HG02884 (cell line): ENCODE results near the gene RRBP1.
"Not testable (repeated sequence)": the region's sequence is repeated elsewhere in the genome, so short reads cannot be mapped to it uniquely, and the experiment has no call there.

Source experiments
- ATAC-seq: cut with Tn5 transposase; IDR thresholded peaks from one replicate; pipeline ENCODE4 v1.9.1; 2021; ENCODE audit warnings: mild to moderate bottlenecking, moderate library complexity; ENCODE audit not compliant: unreplicated experiment

RRBP1 gene

DNA sequence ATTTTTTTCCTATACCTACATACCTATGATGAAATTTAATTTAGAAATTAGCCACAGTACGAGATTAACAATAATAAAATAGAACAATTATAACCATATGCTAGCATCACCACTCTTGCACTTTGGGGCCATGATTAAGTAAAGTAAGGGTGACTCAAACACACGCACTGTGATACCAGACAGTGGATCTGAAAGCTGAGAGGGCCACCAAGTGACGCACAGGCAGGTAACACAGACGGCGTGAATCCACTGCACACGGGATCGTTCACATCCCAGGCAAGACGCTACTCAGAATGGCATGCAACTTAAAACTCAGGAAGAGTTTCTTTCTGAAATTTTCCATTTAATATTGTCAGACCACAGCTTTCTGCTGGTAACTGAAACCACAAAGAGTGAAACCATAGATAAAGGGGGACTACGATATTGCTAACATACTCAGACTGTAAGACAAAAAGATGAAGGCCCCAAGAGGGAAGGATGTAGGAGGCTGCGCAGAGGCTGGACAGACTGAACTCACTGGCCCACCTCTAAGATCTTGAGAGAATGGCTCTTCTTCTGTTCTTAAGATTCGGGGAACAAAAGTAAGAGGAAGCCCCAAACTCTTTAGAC lies 17.9 kb downstream of the RRBP1 start:
- ATAC-seq, result no peak

DNA sequence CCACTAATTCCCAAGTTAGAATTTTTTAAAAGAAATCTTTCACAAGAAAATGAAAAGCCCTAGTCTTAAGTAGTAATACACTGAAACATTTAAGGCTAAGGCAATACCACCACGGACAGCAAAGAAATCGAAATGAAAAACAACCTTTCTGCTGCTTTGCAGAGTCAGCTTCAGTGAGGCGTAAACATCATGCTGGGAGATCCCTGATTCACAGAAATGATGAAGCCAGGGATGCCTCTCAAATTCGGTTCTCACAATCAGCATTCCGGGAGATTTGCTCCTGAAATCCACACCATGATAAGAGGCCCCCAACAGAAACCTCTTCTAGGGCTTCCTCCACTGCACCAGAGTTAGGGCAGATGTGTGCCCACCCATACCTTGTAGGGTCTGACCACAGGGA lies 18.6 kb downstream of the RRBP1 start:
- ATAC-seq, result no peak

DNA sequence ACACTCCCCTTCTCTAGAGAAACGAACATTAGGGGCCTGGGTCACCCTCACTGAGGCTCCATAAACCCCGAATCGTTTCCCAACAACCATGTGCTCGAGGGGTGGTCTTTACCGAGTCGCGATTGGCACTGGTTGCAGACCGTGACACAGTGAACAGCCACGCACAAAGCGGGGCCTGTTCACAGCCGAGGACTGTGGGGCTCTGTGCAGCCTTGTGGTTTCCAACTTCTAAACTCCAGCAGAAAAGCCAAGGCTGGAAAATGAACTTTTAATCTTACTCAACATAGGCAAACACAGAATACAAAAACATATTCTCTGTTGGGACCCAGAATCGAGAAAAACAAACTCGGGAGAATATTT lies 19.0 kb downstream of the RRBP1 start:
- ATAC-seq, result no peak

DNA sequence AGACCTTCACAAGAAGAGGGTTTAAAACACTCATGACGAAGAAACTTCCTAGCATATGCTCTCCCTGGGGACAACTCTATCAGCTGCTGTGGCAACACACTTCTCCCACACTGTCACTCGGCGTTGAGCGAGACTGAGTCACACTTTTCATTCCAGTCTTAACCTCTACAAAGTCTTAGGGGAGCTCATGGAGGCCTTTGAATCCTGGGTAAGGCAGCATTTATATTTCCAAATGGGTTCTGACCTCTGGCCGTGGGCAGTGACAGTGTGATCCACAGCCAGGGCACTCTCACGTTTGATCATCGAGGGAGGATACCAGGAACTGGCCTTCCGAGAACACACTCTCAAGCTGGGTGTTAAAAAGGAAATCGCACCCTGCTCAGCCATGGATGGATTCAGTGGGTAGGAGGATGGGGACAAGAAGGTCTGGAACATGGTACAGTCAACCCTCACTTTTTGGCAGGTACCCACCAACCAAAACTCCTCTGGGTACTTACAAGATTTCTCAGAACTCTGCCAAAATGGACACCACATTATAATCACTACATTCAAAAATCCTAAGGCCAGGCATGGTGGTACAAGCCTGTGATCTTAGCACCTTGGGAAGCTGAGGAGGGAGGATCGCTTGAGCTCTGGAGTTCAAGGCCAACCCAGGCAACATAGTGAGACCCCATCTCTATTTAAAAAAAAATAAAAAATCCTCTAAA lies 19.6 kb downstream of the RRBP1 start:
- ATAC-seq, result no peak

DNA sequence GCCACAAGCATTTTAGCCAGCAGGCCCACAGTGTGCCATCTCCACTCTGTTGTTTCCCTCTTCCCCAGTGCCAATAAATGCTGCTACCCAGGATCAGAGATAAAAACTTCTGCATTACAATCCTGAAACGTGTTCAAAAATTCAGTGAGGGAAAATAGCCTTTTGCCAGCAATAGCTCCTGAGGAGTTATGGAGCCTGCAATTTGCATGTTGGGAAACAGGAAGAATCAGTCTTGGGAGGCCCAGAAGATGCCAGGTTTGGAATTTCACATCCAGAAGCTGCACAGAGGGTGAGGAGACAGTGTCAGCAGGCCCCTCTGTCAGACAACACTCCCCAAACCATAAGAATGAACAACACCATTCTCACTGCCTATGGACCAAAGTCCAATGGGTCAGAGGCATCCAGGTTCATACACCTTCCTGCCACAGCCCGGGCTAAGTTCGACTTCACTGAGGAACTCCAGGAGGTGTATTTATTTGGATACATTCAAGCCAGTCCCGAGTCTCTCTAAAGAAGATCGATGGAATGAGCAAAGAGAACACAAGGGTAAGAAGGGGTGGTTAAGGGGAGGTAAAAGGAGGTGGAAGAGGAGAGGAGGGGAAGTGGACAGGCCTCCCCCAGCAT lies 20.8 kb downstream of the RRBP1 start:
- no peak for ATAC-seq

DNA sequence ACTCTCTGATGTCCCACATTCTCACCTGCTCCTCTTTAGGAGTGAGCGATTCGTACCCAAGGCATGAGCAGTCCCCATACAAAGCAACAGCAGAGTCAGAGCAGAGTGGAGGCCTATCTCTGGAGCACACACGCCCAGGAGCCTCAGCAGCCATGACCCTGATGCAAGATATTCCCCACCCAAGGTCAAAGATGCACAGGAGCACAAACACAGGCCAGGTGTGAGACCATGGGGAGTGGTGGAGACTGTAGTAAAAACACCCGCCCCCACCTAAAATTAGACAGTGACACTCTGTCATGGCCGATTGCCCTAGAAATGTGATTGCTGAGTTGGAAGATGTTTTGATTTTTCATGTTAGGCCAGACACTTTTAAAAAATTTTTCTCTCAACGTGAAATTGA lies 21.4 kb downstream of the RRBP1 start:
- ATAC-seq, result no peak

DNA sequence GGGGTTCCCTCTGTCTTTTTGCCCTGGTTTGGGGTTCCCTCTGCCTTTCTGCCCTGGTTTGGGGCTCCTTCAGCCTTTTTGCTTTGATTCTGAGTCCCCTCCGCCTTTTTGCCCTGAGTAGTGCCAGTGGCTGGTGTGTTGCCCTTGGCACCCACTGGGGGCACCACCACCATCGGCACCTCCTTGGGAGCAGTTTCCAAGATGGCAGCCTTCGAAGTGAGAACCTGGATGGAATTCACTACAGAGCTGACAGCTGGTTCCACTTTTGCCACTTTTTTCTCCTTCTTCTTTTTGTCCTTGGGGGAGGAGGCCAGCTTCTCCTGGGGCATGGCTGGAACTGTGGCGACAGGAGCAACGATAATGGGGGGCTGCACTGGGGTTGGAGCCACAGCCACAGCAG lies 22.2 kb downstream of the RRBP1 start:
- ATAC-seq, result no peak

DNA sequence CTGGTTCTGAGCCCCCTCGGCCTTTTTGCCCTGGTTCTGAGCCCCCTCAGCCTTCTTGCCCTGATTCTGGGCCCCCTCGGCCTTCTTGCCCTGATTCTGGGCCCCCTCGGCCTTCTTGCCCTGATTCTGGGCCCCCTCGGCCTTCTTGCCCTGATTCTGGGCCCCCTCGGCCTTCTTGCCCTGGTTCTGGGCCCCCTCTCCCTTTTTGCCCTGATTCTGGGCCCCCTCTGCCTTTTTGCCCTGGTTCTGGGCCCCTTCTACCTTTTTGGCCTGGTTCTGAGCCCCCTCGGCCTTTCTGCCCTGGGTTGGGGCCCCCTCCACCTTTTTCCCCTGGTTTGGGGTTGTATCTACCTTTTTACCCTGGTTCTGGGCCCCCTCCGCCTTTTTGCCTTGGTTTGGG lies 22.7 kb downstream of the RRBP1 start:
- ATAC-seq, result not testable (repeated sequence)

DNA sequence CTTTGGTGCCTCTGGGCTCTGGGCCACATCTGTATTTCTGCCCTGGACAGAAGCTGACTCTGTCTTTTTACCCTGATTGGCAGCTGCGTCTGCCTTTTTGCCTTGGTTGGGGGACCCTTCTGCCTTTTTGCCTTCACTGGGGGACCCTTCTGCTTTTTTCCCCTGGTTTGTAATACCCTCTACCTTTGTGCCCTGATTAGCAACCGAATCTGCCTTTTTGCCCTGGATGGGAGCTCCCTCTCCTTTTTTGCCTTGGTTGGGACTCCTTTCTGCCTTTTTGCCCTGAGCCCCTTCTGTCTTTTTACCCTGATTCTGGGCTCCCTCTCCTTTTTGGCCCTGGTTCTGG lies 23.4 kb downstream of the RRBP1 start:
- ATAC-seq, result no peak

DNA sequence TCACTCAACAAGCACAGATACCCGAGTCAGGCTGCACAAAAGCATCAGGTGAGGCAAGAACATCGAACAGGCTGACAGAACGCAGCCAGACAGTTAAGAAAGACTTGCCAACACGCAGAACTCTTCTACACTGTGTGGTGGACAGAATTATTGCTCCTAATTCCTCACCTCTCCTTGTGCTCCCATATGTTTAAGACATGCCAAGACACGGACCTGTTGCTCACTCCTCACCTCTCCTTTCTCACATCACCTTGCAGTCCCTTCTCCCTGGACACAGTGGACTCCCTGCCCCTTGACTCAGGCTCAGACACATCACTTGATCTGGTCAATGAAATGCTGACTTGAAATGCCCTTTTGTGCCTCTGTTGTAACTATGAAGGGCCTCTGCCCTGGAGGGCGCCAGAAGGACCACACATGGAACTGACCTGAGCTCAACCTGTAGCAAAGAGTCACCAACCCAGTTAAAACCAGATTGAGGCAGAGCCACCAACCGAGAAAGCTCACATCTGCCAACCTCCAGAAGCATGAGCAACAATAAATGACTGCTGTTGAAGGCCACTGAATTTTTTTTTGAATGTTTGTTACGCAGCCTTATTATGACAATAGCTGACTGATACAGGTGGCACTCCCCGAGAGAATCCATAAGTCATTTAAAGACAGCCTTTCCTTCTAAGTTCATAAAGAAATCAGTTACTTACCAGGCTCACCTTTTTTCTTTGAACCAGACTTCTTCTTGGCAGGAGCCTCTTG lies 24.0 kb downstream of the RRBP1 start:
- ATAC-seq, result no peak

DNA sequence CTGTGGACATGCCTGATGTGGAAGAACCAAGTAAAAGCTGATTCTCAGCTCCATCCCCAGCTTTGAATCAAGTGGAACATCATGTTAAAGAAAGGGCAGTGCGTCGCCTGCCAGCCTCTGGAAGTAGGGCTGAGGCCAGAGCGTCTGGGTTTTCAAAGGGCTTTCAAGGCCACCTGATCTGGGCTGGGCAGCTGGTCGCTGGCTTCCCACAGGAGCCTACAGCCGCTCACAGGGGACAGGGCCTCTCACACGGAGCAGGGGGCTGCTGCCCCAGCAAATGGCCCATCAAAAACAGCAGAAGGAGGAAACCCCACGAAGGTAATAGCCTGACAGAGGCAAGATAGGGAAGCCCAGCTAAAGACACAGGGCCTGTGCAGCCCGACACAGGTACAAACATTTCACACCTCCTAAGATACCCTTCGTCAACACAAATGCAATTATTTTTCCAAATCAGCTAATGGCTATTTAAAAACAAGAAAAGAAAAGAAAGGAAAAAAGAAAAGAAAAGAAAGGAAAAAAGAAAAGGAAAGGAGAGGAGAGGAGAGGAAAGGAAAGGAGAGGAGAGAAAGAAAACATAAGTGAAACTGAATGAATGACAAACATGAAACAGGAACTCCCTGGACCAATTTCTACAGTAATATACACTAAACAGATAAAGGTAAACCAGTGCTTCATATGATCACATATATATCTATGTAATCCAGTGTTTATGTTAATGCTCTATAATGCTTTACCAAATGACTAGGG lies 24.8 kb downstream of the RRBP1 start:
- ATAC-seq, result no peak

DNA sequence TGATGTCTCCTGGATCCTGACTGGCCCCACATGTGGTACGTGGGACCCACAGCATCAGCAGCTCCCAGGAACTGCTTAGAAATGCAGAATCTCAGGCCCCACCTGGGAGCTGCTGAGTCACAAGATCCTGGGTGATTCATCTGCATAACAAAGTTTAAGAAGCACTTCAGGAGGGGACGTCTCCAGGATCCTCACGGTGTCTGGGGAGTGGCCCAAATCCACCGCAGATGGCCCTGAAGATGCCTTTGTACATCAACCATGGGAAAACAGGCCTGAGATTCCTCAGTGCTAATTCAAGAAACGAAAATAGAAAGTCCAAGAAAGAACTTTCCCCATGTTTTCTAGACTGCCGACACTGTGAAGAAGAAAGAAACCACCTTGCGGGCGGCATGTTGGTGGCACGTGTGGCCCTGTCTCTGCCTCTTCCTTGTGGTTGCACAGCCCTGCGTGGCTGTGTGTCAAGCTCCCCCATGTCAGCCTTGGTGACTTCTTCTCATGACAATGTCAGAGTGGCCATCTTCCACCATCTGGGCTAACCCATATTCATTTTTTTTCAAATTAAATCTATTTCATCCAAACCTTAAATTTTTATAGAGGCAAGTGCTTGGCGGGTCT lies 26.1 kb downstream of the RRBP1 start:
- no peak for ATAC-seq

DNA sequence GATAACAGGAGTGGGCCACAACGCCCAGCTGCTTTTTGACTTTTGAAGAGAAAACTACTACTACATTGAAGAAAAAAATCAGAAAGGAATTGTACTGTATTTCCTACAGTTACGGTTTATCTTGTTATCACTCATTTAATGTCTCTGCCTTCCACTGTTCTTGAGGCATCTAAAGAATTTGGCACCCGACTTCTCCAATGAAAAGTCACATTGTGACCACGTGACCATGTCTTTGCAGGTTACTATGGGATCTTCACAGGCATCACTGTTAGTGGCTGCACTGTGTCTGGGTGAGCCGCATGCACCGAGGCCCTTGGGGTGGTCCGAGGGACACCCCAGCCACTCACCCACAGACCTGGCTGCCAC lies 26.8 kb downstream of the RRBP1 start:
- ATAC-seq, result no peak

DNA sequence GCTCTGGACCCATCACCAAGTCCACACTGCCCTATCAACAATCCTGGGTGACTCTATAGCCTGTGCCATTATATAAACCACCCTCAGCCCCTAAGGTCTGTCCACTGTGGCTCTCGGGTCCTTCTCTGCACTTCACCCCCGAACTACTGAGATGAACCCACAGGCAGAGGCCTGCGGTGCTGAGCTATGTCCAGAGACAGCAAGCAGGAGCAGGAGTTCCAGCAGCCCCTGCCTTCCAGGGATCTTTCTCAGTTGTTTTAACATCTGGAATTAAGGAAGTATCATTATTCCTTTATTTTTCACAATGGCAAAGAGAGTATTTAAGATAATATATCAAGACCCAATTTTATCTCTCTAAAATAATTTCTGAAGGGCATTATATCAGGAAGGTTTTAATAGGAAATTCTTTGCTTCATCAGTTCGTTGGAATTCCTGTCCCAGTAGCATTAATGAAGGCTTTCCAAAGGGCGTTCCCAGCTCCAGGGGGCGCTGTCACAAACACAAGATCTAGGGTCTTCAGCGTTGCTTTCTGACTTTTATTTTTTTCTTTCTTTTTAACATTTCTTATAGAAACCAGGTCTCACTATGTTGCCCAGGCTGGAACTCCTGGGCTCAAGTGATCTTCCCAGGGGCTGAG lies 27.3 kb downstream of the RRBP1 start:
- ATAC-seq, result no peak

DNA sequence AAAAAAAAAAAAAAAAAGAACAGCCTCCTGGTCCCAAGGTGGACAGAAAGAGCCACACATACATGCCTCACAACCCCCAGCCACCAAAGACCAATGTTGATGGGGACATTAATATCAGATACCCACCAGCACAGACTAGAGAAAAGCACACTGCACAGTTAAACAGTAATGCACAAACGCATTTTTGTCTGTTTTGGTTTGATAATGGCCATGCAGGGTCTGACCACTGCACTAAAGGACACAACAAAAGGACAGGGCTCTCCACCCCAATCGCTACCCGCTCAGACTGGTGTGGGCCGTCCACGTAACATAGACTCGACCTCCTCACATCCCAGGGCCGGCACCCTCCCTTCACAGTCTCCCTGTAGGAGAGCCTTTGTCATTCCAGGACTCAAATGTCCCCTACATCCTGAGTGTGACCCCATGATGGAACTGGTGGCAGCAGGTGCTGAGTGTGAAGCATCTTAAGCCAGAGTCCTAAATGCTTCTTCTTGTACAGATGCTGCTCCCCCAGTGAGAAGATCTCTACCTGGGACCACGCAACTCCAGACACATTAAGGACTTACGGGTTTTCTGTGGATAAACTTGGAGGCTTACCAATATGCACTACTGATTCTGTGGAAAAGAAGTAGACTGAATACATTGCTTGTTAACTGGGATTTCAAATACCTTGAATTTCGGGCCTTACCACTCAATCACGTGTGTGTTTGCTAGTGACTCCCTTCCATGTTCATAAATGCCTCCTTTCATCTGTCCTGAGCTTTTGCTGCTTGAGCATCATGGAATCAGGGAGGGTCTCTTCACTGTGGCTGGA lies 28.0 kb downstream of the RRBP1 start:
- ATAC-seq, result no peak

DNA sequence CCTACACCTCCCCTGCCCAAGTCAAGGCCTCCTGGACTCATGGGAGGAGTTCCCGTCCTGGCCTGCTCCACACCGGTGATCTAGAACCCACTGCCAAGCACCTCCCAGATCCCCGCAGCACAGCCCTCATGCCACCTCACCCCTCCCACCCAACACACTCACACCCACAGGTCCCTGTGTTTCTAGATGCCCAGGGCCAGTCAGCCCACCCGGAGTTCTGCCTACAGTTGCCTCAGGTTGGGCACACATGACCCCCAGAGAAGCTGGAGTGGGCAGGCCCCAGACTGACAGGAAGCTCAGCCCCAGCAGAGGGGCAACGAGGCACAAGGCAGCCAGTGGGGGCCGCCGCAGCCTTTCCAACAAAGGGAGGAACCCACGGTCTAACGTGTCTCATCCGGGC lies 29.6 kb downstream of the RRBP1 start:
- no peak for ATAC-seq

DNA sequence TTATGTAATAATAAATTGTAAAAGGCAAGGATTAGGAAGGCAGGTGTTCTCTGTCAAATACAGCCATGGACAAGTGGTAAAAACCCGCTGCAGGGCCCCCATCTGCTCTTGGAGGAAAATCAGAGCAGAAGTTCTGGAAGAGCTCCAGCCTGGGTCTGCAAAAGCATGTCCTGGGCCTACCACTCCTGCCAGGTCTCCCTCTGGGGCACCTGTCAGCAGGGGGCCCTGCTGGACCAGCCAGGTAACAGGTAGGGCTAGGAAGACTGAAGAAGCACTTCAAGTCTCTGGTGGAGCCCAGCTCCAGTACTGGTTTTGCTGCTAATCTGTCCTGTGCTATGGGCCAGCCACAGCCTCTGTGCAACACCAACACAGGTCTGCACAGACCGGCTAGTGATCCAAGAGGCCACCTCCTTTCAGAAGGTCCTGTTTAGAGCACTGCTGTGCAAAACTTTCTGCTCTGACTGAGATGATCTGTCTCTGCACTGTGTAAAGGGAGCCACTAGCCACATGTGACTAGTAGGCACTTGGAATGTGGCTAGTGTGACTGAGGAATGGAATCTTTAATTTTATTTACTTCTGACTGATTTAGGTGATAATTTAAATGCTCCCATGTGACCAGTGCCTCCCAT lies 30.2 kb downstream of the RRBP1 start:
- no peak for ATAC-seq

DNA sequence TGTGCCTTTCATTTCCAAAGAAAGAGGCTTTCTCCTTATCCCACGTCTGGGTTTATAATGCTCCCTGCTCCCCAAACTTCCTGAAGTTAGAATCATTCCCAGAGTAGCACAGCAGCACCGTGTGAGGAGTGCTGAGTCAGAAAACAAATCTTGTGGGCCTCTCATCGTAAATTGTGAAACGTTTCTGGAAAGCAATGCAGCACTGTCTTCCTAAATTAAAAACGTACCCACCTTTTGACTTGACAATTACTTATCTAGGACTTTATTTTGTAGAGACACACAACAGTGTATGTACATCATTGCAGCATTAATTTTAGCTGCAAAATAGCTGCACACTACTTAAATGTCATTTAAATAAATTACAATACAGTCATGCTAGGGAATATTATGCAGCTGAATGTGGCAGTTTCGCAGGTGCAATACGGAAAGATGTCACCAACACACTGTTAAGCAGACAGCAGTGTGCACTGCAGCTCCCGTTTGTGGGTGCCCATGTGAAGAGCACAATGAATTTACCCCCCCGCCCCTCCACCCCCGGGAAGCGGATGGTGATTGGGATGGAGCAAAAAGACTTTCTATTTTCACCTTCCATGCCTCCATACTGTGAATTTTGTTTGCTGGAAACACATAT lies 30.8 kb downstream of the RRBP1 start:
- ATAC-seq, result no peak
